Stimulated activated CD8-positive, alpha-beta memory T cell treated with anti-CD3 and anti-CD28 coated beads, Interleukin-4, amount 100 ng/mL, for 4 hours (primary cell): Measurements from ENCODE around the gene GLOD4.

Experiments used
- DNase-seq, 2 donors: peaks; one replicate each; pipeline ENCODE4 v3.0.0-alpha.2; 2020; ENCODE audit warnings: low read depth in 2 of 2, low spot score in 1 of 2

Gene GLOD4

GRCh38 chr17:743139-743538 is 38.9 kb downstream of the GLOD4 start:
- no peak for DNase-seq

- no peak for DNase-seq
Measured at GRCh38 chr17:742147-742793, 39.8 kb downstream of the GLOD4 start.

GRCh38 chr17:740240-741017 is 41.7 kb downstream of the GLOD4 start:
- DNase-seq = no peak

GRCh38 chr17:737561-738113 is 44.4 kb downstream of the GLOD4 start:
- DNase-seq = no peak

- no peak for DNase-seq
Measured at GRCh38 chr17:733743-734142, 48.3 kb downstream of the GLOD4 start.

GRCh38 chr17:732902-733720 is 49.0 kb downstream of the GLOD4 start:
- DNase-seq = no peak

- peak in 1 of 2 donors; percentile 21 for DNase-seq
Measured at GRCh38 chr17:732067-732901, 49.8 kb downstream of the GLOD4 start, which contains the start of gene TLCD3A. Gene TLCD3A, plus strand, starts transcription at chr17:732596. Its CDS starts 52 bp downstream, at chr17:732648.

- no peak for DNase-seq
Measured at GRCh38 chr17:731644-732066, 50.4 kb downstream of the GLOD4 start.

GRCh38 chr17:728911-729310 is 53.2 kb downstream of the GLOD4 start:
- no peak for DNase-seq

- no peak for DNase-seq
Measured at GRCh38 chr17:726271-726919, 55.7 kb downstream of the GLOD4 start.

GRCh38 chr17:725746-726145 is 56.3 kb downstream of the GLOD4 start:
- DNase-seq = no peak

- no peak for DNase-seq
Measured at GRCh38 chr17:725084-725483, 57.0 kb downstream of the GLOD4 start.

- DNase-seq = no peak
Measured at GRCh38 chr17:721540-721937, 60.5 kb downstream of the GLOD4 start.

- no peak for DNase-seq
Measured at GRCh38 chr17:720706-721539, 61.2 kb downstream of the GLOD4 start.

- no peak for DNase-seq
Measured at GRCh38 chr17:718075-718474, 64.0 kb downstream of the GLOD4 start.
